Ovary (tissue), 9 donors: Measurements from ENCODE around the gene SPINT4. TPM values are rescaled to one million over a fixed set of nuclear protein-coding genes. Genes with fewer than 3 reads are reported as not detected.

Source experiments
- DNase-seq, 5 donors: peaks; one replicate each; pipeline ENCODE4 v3.0.0-alpha.2; 2019 to 2020
- H3K27ac ChIP-seq, 2 donors: fragments of 200-600 bp; one replicate each; pipeline versions ENCODE4 v1.5.1 to v1.8.0; 2019 to 2022
- H3K27me3 ChIP-seq: fragments of 200-600 bp; one replicate; pipeline ENCODE4 v1.8.0; 2022
- H3K36me3 ChIP-seq: fragments of 200-600 bp; sonication (generic); one replicate; pipeline ENCODE4 v1.5.1; 2019
- H3K4me1 ChIP-seq: one replicate; pipeline ENCODE4 v1.8.1; 2013; ENCODE audit warnings: mild to moderate bottlenecking, moderate library complexity; ENCODE audit not compliant: insufficient read depth
- H3K4me3 ChIP-seq: fragments of 200-600 bp; sonication (generic); one replicate; pipeline ENCODE4 v1.5.1; 2017
- H3K9me3 ChIP-seq, 2 donors: fragments of 200-600 bp in 1 of 2; sonication (generic) in 1 of 2; one replicate each; pipeline versions ENCODE4 v1.5.1 to v1.8.1; 2013 to 2019; ENCODE audit warnings: mild to moderate bottlenecking in 1 of 2, moderate library complexity in 1 of 2
- CTCF ChIP-seq, 3 donors: fragments of 450-650 bp in 2 of 3; fragments of 200-600 bp in 1 of 3; IDR thresholded peaks; one replicate each; pipeline versions ENCODE4 v1.5.1 to v1.8.0; 2016 to 2022; ENCODE audit warnings: antibody characterized with exemption in 3 of 3, mild to moderate bottlenecking in 1 of 3
- EP300 ChIP-seq: sonication (generic); formaldehyde crosslinking; IDR thresholded peaks from one replicate; pipeline ENCODE4 v1.6.1; 2017; ENCODE audit warnings: antibody characterized with exemption
- POLR2A ChIP-seq: fragments of 450-650 bp; IDR thresholded peaks from one replicate; pipeline ENCODE4 v1.6.1; 2017; ENCODE audit warnings: antibody characterized with exemption, mild to moderate bottlenecking, moderate library complexity
- WGBS, 3 donors: extraction: QIAGEN DNeasy Blood & Tissue Kit in 1 of 3; methylation state at CpG; one replicate each; pipeline versions ENCODE4 v1.1.5 to v1.1.7; 2013 to 2017; 5-methylcytosine and 5-hydroxymethylcytosine counted together
- intact Hi-C, 4 donors: fragments of 100-400 bp; cut with DNase I; formaldehyde crosslinking; loops; one replicate each; pipeline versions ENCODE4 v1.11.0 to v1.15.1; 2022 to 2023
- microRNA-seq, 3 donors: library from miRNA; unstranded; fragments of <30 nt; microRNA quantifications; one replicate each; pipeline versions ENCODE4 to v1.2.0, GENCODE V29; 2019 to 2020
- polyA plus RNA-seq, 2 donors: library from polyadenylated mRNA; stranded (reverse); fragments of 200-250 nt in 1 of 2; fragments of 350-450 nt in 1 of 2; fragmentation: Illumina TruSeq in 1 of 2; extraction: RNeasy Lipid Tissue Mini Kit (QIAGEN cat#74804) in 1 of 2; gene quantifications; one replicate each; pipeline ENCODE4 v1.2.3, GENCODE V29; 2013 to 2014
- small RNA-seq: library from RNA; depleted of rRNA; stranded (forward); fragments of <200 nt; gene quantifications from one replicate; pipeline ENCODE3, GENCODE V24; 2016
- total RNA-seq, 7 donors: library from RNA; depleted of rRNA in 2 of 7; stranded (reverse); fragments of >200 nt in 2 of 7; fragmentation: NEBNext Ultra II Directional in 3 of 7; extraction: Animal tissue kit (Norgen Biotek cat#: 25700) in 3 of 7; gene quantifications; one replicate each; pipeline versions ENCODE4 v1.1.0 to v1.2.4, GENCODE V29; 2016 to 2023
- donor health status: DM: no; HTN: no; CAD: no; lungs with moderate emphysema.
- donor health status: DM: no; HTN: no; CAD: no.
- donor health status: Bipolar disorder and iron deficiency.
- donor health status: DM: yes; HTN: yes; CAD: no.
- donor health status: DM: no; HTN: no; CAD: no.
- donor health status: DM: yes; HTN: yes; CAD: no.

The SPINT4 gene
- total and polyA plus RNA-seq, 9 donors = not detected

GRCh38 chr20:45772693-45773092 is 50.5 kb downstream of the SPINT4 start:
- intact Hi-C loops = loop anchor here in 3 of 4 donors (5.0 to 10.0 kb wide), 3 partner anchors 448 to 458 kb away; no protein-coding TSS in a partner anchor
- H3K27ac ChIP-seq = no peak overlapping the region
- no peaks in the 10 kb centered on the region for H3K27me3 ChIP-seq
- DNase-seq = no peak
- H3K36me3 ChIP-seq = no peaks in the 10 kb centered on the region
- 30 to 41% (median 40%) methylated on average over 3 of the region's 3 CpGs for WGBS, 3 donors
- H3K4me1 ChIP-seq = peaks cover 3% of the 10 kb centered on the region
- no peaks in the 10 kb centered on the region for H3K9me3 ChIP-seq
- no peak overlapping the region for H3K4me3 ChIP-seq
- TF ChIP-seq CTCF (IDR thresholded peaks at IDR 0.05) (no peak), EP300 (no peak), POLR2A (no peak)

GRCh38 chr20:45774945-45775344 is 52.8 kb downstream of the SPINT4 start:
- Histone ChIP-seq H3K9me3 (no peaks in the 10 kb centered on the region), H3K4me3 (no peak overlapping the region), H3K4me1 (peaks cover 17% of the 10 kb centered on the region), H3K27me3 (no peaks in the 10 kb centered on the region), H3K27ac (no peak overlapping the region), H3K36me3 (no peaks in the 10 kb centered on the region)
- TF ChIP-seq POLR2A = no peak
- no peak for TF ChIP-seq EP300
- TF ChIP-seq CTCF (IDR thresholded peaks at IDR 0.05) = no peak
- 62 to 65% (median 64%) methylated on average over 2 of the region's 2 CpGs for WGBS, 3 donors
- no peak for DNase-seq
- intact Hi-C loops = loop anchor here in 3 of 4 donors (5.0 to 10.0 kb wide), 3 partner anchors 450 to 460 kb away; no protein-coding TSS in a partner anchor

GRCh38 chr20:45775411-45775810 is 53.3 kb downstream of the SPINT4 start:
- H3K4me3 ChIP-seq = no peak overlapping the region
- H3K4me1 ChIP-seq = peaks cover 19% of the 10 kb centered on the region
- no peaks in the 10 kb centered on the region for H3K27me3 ChIP-seq
- H3K36me3 ChIP-seq = no peaks in the 10 kb centered on the region
- DNase-seq = no peak
- WGBS, 3 donors = 91 to 93% (median 92%) methylated on average over 6 of the region's 6 CpGs
- intact Hi-C loops = loop anchor here in 2 of 4 donors (10.0 kb wide), 2 partner anchors 451 to 461 kb away; no protein-coding TSS in a partner anchor
- no peak for TF ChIP-seq EP300
- no peak for TF ChIP-seq CTCF (IDR thresholded peaks at IDR 0.05)
- TF ChIP-seq POLR2A = no peak
- no peak overlapping the region for H3K27ac ChIP-seq
- H3K9me3 ChIP-seq = no peaks in the 10 kb centered on the region

Small RNA genes lying within 50 kb of the gene (microRNA-seq; reads per million reads assigned to microRNA genes)
- gene MIR3617 = 0.54 to 1.5 (median 0.63) reads per million in 3 donors

Small RNA genes lying within 50 kb of the gene (small RNA-seq; reads per million reads assigned to genes)
- gene MIR3617 (not detected), gene SPINT5P (not detected)

Other genes with a start within 250 kb of the SPINT4 start
- gene SPINT3, start 206.7 kb upstream of the SPINT4 start, total RNA-seq = not detected
- gene SPINT3, start 206.7 kb upstream of the SPINT4 start, polyA plus RNA-seq = not detected
- gene WFDC6, start 182.9 kb upstream of the SPINT4 start, total RNA-seq = not detected
- gene WFDC6, start 182.9 kb upstream of the SPINT4 start, polyA plus RNA-seq = not detected
- 1 to 10 TPM in 1 of 7 donors, under 1 TPM in 1, not detected in 5; 0.30 to 1.1 TPM for gene EPPIN, start 174.9 kb upstream of the SPINT4 start, total RNA-seq
- gene EPPIN, start 174.9 kb upstream of the SPINT4 start, polyA plus RNA-seq = under 1 TPM; 0.21 to 0.38 TPM
- under 1 TPM in 1 of 7 donors, not detected in 6; 0.23 TPM for gene WFDC8, start 143.1 kb upstream of the SPINT4 start, total RNA-seq
- not detected for gene WFDC8, start 143.1 kb upstream of the SPINT4 start, polyA plus RNA-seq
- gene WFDC10A, start 92.6 kb upstream of the SPINT4 start, total RNA-seq = not detected
- not detected for gene WFDC10A, start 92.6 kb upstream of the SPINT4 start, polyA plus RNA-seq
- gene WFDC9, start 91.1 kb upstream of the SPINT4 start, total RNA-seq = not detected
- gene WFDC9, start 91.1 kb upstream of the SPINT4 start, polyA plus RNA-seq = not detected
- gene WFDC11, start 52.1 kb upstream of the SPINT4 start, total RNA-seq = not detected
- not detected for gene WFDC11, start 52.1 kb upstream of the SPINT4 start, polyA plus RNA-seq
- gene WFDC13, start 20.3 kb upstream of the SPINT4 start, total RNA-seq = not detected
- not detected for gene WFDC13, start 20.3 kb upstream of the SPINT4 start, polyA plus RNA-seq
- not detected for gene WFDC10B, start 17.3 kb upstream of the SPINT4 start, total RNA-seq
- under 1 TPM in 1 of 2 donors, not detected in 1; 0.37 TPM for gene WFDC10B, start 17.3 kb upstream of the SPINT4 start, polyA plus RNA-seq
- 1 to 10 TPM in 4 of 7 donors, under 1 TPM in 2, not detected in 1; 0.42 to 3.0 (median 1.1) TPM for gene WFDC3, start 69.5 kb downstream of the SPINT4 start, total RNA-seq
- gene WFDC3, start 69.5 kb downstream of the SPINT4 start, polyA plus RNA-seq = 1 to 10 TPM; 1.5 to 2.0 TPM
- 10 to 100 TPM; 20.6 to 31.8 (median 28.1) TPM for gene DNTTIP1, start 69.6 kb downstream of the SPINT4 start, total RNA-seq
- gene DNTTIP1, start 69.6 kb downstream of the SPINT4 start, polyA plus RNA-seq = 10 to 100 TPM; 29.1 to 36.1 TPM
- gene UBE2C, start 90.3 kb downstream of the SPINT4 start, total RNA-seq = 1 to 10 TPM in 2 of 7 donors, under 1 TPM in 2, not detected in 3; 0.69 to 1.9 (median 1.0) TPM
- gene UBE2C, start 90.3 kb downstream of the SPINT4 start, polyA plus RNA-seq = 1 to 10 TPM; 2.6 to 5.6 TPM
- 1 to 10 TPM in 6 of 7 donors, not detected in 1; 1.9 to 3.7 (median 3.4) TPM for gene TNNC2, start 105.0 kb downstream of the SPINT4 start, total RNA-seq
- 1 to 10 TPM; 1.5 to 3.6 TPM for gene TNNC2, start 105.0 kb downstream of the SPINT4 start, polyA plus RNA-seq
- 10 to 100 TPM; 46.1 to 90.1 (median 71.0) TPM for gene SNX21, start 111.5 kb downstream of the SPINT4 start, total RNA-seq
- gene SNX21, start 111.5 kb downstream of the SPINT4 start, polyA plus RNA-seq = 10 to 100 TPM; 18.2 to 41.1 TPM
- gene ACOT8, start 135.0 kb downstream of the SPINT4 start, total RNA-seq = 10 to 100 TPM; 18.4 to 26.7 (median 19.6) TPM
- gene ACOT8, start 135.0 kb downstream of the SPINT4 start, polyA plus RNA-seq = 10 to 100 TPM; 13.5 to 21.9 TPM
- 1 to 10 TPM; 1.8 to 7.5 (median 4.7) TPM for gene ZSWIM3, start 135.3 kb downstream of the SPINT4 start, total RNA-seq
- 1 to 10 TPM; 2.4 to 6.0 TPM for gene ZSWIM3, start 135.3 kb downstream of the SPINT4 start, polyA plus RNA-seq
- 10 to 100 TPM in 5 of 7 donors, 1 to 10 TPM in 2; 4.8 to 15.2 (median 11.8) TPM for gene ZSWIM1, start 158.9 kb downstream of the SPINT4 start, total RNA-seq
- gene ZSWIM1, start 158.9 kb downstream of the SPINT4 start, polyA plus RNA-seq = 10 to 100 TPM in 1 of 2 donors, 1 to 10 TPM in 1; 4.9 to 11.5 TPM
- 1 to 10 TPM; 4.2 to 7.5 (median 5.6) TPM for gene SPATA25, start 165.3 kb downstream of the SPINT4 start, total RNA-seq
- 1 to 10 TPM in 1 of 2 donors, not detected in 1; 7.1 TPM for gene SPATA25, start 165.3 kb downstream of the SPINT4 start, polyA plus RNA-seq
- 10 to 100 TPM; 10.1 to 28.7 (median 12.5) TPM for gene NEURL2, start 168.9 kb downstream of the SPINT4 start, total RNA-seq
- 10 to 100 TPM in 1 of 2 donors, 1 to 10 TPM in 1; 1.5 to 11.8 TPM for gene NEURL2, start 168.9 kb downstream of the SPINT4 start, polyA plus RNA-seq
- gene CTSA, start 169.0 kb downstream of the SPINT4 start, total RNA-seq = 100 to 1,000 TPM in 4 of 7 donors, 10 to 100 TPM in 3; 45.0 to 156 (median 110) TPM
- 100 to 1,000 TPM in 1 of 2 donors, 10 to 100 TPM in 1; 81.6 to 210 TPM for gene CTSA, start 169.0 kb downstream of the SPINT4 start, polyA plus RNA-seq
- gene PLTP, start 189.8 kb downstream of the SPINT4 start, total RNA-seq = 100 to 1,000 TPM in 4 of 7 donors, 10 to 100 TPM in 3; 83.5 to 266 (median 138) TPM
- 100 to 1,000 TPM in 1 of 2 donors, 10 to 100 TPM in 1; 85.7 to 188 TPM for gene PLTP, start 189.8 kb downstream of the SPINT4 start, polyA plus RNA-seq
- 10 to 100 TPM; 34.5 to 73.7 (median 59.8) TPM for gene PCIF1, start 212.3 kb downstream of the SPINT4 start, total RNA-seq
- 10 to 100 TPM; 14.6 to 48.2 TPM for gene PCIF1, start 212.3 kb downstream of the SPINT4 start, polyA plus RNA-seq
- gene ZNF335, start 249.9 kb downstream of the SPINT4 start, total RNA-seq = 10 to 100 TPM; 14.2 to 25.7 (median 20.0) TPM
- 10 to 100 TPM in 1 of 2 donors, 1 to 10 TPM in 1; 3.5 to 15.7 TPM for gene ZNF335, start 249.9 kb downstream of the SPINT4 start, polyA plus RNA-seq